NCI-H345 treated with DMSO at 0.1 percent for 48 hours (cell line): ENCODE data around the gene EGFLAM.
"Not testable (repeated sequence)": the region's sequence is repeated elsewhere in the genome, so short reads cannot be mapped to it uniquely, and the experiment has no call there.

Experiments
- DNase-seq: peaks from one replicate; lab custom pipeline; 2025; ENCODE audit not compliant: unreplicated experiment; lab: John Stamatoyannopoulos, UW

The EGFLAM gene

DNA sequence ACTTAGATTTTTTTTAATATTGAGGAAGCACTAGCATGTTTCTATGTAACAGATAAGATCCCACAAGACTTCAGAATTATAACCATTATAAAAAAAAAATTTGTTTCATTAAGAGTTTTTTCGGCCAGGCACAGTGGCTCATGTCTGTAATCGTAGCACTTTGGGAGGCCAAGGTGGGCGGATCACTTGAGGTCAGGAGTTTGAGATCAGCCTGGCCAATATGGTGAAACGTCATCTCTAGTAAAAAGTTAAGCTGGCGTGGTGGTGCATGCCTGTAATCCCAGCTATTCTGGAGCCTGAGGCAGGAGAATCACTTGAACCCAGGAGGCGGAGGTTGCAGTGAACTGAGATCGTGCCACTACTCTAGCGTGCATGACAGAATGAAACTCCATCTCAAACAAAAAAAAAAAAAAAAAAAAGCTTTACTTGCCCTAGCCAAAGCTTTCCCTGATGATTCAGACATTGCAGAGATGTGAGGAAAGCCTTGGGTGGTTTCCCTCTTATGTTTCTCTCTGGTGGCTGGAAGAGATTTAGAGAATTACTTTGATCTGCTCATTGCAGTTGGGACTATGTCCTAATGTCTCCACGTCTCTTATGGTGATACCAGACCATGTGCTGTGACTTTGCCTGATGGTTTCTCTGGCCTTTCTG, 65.4 kb downstream of the EGFLAM start:
- DNase-seq, result no peak

DNA sequence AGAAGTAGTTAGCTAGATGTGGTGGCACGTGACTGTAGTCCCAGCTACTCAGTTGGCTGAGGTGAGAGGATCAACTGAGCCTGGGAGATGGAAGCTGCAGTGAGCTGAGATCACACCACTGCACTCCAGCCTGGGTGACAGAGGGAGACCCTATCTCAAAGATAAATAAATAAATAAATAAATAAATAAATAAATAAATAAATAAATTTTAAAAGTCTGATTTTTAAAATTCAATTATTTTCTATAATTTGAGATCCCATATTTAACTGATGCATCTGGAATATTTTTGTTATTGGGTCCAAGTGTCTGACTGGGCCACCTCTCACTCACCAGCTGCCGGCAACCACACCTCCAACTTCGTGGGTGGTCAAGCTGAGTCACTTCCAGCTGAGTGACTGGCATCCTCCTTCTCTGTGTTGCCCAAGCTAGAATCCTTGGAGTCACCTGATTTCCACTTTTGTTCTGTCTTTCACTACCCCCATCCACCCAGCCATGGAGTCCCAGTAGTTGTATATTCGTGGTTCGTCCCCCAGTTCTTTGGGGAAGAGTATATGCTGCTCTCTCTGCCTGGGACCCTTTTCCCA, 70.9 kb downstream of the EGFLAM start:
- DNase-seq, result no peak

DNA sequence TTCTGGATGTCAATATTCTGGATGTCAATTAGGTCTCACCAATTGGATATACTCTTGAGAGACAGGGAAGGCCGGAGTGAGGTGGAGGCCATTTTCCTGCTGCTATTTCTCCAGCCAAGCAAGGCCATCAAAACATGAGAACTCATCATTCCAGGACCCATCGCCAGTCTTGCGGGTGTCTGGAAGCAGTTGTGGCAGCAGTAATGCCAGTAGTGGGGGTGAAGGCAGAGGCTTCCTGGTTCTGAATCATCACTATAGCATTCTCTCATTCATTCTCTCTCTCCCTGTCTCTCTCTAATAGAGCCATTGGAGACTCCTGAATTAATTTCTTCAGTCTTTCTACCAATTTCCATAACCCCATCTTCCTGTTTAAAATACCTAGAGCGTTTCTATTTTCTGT, 71.8 kb downstream of the EGFLAM start:
- no peak for DNase-seq

DNA sequence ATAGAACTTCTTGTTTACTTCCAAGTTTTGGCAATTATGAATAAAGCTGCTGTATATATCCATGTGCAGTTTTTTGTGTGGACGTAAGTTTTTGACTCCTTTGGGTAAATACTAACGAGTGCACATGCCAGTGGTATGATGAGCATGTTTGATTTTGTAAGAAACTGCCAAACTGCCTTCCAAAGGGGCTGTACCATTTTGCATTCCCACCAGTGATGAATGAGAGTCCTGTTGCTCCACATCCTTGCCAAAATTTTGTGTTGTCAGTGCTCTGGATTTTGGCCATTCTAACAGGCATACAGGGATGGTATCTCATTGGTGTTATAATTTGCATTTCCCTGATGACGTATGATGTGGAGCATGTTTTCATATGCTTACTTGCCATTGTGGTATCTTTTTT, 73.5 kb downstream of the EGFLAM start:
- DNase-seq, result no peak

DNA sequence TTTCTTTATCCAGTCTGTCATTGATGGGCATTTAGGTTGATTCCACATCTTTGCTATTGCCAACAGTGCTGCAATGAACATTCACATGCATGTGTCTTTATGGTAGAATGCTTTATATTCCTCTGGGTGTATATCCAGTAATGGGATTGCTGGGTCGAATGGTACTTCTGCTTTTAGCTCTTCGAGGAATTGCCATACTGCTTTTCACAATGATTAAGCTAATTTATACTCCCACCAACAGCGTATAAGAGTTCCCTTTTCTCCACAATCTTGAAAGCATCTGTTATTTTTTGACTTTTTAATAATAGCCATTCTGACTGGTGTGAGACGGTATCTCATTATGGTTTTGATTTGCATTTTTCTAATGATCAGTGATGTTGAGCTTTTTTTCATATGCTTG, 74.8 kb downstream of the EGFLAM start:
- DNase-seq, result not testable (repeated sequence)

DNA sequence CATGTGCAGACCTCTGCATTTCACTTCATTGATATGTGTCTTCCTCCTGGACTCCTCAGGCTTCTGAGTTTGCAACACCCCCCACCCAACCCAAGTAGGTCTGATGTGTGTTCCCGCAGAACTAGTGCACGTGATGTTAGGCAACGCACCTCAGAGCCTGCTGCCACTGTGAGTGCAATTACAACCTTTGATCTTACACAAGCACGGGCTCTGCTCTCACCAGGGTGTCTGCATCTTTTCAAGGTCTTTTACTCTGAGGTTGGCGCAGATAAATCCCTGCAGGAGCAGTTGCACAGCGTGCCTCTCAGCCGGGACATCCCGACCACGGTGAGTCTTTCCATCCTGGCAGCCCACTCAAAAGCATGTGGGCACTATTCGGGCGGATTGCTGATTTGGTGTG, 80.1 kb downstream of the EGFLAM start:
- DNase-seq, result no peak

DNA sequence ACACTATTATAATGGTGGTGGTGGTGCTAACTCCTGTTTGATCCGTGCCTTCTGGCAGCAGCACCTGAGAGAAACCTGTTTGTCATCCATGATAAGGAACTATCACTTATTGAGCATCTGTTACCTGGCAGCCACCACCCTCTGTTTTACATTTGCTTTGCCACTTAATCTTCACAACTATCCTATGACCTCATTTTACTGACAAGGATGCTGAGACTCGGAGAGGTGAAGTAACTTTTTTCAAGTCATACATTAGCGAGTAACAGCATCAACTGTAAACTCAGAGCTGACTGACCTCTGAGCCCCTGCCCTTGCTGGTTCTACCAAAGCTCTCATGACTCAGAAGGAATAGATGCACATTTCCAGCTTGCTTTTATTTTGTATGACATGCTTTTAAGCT, 81.1 kb downstream of the EGFLAM start:
- DNase-seq, result no peak

DNA sequence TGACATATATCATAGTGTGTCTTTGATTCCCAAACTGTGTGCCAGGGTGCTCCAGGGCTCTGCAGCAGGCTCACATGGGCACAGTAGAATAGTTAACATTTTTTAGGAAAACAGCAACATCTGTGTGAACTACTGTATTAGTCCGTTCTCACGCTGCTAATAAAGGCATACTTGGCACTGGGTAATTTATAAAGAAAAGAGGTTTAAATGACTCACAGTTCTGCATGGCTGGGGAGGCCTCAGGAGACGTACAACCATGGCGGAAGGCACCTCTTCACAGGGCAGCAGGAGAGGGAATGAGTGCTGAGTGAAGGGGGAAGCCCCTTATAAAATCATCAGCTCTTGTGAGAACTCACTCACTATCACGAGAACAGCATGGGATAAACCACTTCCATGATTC, 82.7 kb downstream of the EGFLAM start:
- DNase-seq, result no peak

DNA sequence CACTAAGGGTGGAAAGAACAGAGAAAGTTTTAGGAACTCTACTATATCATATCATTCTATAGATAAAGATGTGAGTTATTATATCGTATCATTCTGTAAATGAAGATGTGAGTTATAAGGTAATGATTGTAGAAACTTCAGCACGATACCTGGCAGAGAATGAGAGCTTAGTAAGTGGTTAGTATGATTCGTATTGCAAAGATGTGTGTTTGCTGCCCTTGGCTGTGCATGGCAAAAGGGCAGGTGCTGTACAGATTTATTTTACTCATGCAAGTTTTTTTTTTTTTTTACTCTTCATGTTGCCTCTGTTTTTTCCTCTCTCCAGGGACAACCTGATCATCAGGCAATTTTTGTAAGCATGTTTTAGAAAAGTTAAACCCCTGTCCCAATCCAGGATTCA, 83.3 kb downstream of the EGFLAM start:
- no peak for DNase-seq

DNA sequence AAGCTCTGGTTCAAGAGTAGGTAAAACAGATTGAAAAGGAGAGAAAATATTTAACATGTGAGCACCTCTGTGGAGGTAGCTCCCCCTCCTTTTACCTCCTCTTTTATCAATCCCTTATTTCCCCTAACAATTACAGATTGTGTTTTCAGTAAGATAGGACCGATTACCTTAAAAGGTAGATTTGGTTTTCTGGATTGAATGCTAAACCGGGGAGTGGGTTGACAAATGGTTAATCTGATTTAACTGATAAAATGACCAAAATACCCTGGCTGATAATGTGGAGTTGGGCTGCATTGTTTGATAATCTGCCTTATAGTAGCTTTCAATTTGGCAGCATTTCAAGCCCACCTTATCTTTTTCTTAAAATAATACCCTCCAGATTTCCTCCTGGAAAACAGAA, 83.9 kb downstream of the EGFLAM start:
- no peak for DNase-seq

DNA sequence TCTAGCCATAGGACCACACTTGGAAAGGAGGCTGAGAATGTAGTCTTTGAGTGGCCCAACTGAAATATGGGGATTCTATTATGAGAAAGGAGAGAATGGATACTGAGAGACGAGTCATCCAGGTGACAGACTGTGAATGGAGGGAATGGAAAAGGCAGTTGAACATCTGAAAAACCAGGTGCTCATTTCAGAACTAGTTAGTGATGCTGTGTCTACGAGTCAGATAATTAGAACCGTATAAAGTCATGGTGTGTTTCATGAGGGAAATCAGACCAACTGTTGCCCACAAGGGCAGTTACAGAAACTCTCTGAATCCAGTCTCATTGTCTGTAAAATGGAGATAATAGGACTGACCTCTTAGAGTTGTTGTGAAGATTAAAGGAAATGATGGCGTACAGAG, 86.5 kb downstream of the EGFLAM start:
- no peak for DNase-seq

DNA sequence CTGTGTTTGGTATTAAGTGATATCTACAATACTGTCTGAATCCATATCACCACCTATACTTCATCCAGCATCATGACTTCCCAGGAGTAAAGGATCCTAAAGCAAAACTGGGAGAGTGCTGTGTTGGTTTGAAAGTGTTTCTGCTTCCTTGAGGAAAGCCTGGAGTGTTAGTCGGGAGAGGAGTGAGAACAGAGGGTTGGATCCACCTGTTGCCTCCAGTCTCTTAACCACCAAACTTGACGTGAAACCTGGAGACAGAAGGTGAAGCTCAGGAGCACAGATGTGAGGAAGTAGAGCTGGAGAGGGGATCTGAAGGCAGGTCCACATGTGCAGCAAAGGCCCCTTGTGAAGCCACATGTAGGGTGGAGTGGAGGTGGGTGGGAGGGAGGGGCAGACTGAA, 88.2 kb downstream of the EGFLAM start:
- no peak for DNase-seq

DNA sequence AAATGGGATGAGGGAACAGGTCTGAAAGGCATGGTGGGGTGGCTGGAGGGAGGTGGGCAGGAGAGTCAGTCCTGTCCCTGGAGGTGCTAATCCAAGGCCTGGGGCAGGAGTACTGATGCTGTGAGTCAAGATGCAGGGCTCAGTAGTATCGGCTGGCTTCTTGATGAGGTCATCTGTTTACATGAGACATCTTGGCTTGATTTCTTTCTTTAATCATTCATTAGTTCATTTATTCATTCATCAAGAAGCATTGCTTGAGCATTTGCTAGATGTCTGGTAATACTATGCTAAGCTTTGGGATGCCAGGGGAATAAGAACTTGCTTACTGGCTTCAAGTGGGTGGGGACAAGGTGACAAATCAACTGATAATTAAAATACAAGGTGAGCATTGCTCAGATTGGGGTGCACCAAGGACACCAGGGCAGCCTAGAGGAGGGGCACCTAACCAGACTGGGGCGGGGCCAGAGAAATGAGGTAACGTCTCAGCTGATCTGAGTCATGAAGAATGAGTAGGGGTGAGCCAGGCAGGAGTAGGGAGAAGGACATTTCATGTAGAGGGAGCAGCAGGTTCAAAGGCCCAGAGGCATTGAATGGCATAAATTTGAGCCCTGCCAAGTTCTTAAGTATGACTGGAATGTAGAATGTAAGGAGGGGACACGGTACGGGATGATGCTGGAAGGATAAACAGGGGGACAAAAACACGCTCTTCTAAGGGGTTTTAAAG, 88.8 kb downstream of the EGFLAM start:
- DNase-seq, result no peak

DNA sequence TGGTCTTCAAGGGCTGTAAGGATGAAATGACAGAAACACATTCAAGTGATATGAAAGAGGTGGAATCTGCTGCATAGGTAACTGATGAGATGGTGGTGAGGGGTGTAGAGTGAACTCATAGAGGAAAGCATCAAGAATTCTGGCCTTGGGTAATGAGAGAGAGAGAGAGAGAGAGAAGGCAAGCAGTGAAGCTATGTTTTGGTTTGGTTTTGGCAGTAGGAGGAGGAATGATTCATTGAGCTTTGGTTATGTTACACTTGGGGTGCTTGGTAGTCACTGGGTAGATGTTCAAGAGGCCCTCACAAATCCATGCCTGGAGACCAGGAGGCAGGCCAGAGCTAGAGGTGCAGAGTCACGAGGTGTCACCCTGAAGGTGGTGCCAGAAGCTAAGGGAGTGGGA, 89.5 kb downstream of the EGFLAM start:
- DNase-seq, result no peak

DNA sequence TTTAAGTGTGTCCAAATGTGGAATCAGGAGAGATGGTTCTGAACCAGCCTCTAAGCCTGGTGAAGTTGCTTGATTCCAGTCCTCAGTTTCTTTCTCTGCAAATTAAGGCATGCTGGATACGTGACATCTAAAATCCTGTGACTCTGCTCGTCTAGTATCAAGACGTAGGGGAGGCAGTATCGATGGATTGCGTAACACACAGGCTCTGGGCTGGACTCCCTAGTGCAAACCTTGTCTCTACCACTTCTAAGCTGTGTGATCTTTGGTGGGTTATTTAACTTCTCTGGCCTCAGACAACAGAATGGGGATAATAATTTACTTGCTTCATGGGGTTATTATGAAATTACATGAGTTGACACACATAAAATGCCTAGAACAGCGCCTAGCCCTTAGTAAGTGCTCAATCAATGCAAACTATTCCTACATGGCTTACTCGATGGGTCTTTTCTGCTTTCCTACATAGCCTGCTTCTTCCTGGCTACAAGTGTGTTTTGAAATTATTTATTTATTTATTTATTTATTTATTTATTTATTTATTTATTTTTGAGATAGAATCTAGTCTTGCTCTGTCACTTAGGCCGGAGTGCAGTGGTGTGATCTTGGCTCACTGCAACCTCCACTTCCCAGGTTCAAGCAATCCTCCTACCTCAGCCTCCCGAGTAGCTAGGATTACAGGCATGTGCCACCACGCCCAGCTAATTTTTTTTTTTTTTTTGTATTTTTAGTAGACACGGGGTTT, 102.1 kb downstream of the EGFLAM start:
- no peak for DNase-seq

DNA sequence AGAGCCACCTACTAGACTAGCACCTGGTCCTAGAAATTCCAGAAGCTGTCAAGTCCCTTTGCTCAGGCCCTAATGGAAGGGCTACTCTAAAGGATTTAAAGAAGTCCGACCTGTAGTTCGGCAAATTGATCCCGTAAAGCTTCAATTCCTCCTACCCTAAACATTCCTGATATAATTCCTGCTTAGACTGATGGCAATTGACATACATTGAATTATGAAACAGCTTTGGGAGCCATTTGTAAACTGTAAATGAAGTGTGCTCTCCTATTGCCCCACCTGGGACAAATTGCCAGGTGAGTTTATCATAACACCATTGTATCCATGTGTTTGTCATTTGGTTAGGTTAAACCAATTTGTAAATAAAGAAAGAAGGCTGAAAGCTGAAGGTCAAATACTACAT, 104.4 kb downstream of the EGFLAM start:
- DNase-seq, result no peak

DNA sequence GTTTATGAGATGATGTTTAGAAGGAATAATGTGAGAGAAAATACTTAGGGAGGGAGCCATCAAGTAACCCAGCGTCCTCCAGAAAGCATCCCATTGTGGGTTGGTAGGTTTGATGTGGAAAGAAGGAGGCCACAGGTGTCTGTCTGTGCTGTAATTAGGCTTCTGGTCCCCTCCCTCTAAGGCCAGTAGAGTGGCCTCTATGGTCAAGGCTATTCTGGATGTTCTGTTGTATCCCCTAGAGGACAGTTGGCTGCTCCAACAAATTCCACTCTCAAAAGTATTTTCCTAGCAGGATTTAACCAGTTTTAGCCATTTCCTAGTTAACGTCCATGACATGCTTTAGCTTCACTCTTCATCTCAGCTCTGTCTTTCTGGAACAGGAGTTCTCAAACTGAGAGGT, 106.5 kb downstream of the EGFLAM start:
- DNase-seq, result no peak

DNA sequence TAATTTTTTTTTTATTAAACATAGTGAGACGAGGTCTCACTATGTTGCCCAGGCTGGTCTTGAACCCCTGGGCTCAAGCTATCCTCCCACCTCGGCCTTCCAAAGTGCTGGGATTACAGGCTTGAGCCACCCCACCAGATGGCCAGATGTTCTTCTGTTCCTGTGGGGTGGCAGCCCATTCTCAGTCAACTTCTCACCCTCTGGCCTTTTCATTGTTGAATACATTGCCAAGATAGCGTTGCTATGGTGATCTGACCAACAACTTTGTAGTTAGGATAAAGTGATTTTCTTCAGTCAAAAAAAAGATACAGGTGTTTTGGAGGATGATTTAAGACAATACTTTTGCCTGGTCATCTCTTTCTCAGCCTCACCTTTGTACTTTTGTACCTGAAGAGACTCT, 109.1 kb downstream of the EGFLAM start:
- DNase-seq, result no peak

DNA sequence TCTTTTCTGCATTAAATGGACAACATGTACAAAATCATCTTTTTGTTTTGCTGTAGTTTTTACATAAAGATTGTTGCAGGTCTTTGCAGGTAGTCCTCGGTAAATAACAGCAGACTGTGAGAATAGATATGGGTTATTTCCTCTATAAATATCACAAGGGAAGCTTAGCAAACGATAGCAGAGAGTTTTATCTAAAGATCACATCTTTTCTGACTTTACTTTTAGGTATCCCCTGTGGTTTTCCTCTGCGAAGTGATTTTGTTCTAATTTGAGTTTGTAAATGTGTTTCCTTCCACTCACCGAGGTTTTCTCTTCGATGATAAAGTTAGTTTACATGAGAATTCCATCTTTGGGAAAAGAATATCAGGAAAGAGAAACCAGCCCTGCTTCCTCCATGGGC, 109.6 kb downstream of the EGFLAM start:
- DNase-seq, result no peak

DNA sequence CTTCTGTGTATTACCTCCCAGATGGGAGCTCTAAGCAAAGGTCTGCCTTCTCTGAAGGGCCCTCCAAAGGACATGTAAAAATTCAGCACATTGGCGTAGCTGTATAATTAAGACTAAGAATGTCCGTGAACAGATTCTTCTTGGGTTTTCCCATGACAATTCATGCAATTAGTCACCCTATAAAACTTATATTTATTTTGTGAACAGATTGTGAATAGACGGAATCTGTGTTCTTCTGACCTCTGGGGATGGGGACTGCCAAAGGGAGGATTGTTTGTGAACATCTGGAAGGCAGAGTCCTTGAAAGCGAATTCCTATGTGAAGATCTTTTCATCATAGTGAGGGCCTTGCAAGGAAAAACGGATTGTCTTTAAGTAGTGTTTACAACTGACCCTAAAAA, 111.3 kb downstream of the EGFLAM start:
- no peak for DNase-seq

DNA sequence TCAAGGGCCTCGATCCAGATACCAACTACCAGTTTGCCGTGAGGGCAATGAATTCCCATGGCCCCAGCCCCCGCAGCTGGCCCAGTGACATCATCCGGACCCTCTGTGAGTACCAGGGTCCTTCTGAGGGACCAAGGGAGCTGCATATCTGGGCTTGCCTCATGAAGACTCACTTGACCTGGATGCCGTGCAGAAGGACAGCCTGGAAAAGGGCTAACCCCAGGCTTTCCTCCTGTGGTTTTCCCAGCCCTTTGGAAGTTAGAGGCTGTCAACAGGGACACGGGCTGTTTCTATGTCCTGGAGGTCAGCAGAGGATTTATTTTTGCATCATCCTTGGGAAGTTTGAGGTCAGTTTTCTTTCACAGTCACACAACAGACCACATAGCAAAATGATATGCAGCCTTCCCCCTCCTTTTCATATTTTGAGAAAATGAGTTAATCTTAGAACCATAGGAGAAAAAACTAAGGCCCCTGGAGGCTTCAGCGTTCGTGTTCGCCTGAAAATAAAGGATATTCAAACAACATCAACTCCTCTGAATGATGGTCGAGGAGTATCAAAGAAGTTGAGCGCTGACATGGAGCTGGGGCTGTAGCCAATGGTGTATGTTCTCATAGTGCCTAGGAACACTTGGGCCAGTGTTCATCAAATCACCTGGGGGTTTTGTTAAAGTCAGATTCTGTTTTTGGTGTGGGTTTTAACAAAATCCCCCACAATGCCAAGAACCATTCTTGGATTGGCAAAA, 112.2 kb downstream of the EGFLAM start:
- DNase-seq, result no peak
